Left lung (tissue), 10 donors: ENCODE data around the gene ZNF260. TPM values are rescaled to one million over a fixed set of nuclear protein-coding genes. Genes with fewer than 3 reads are reported as not detected.

Experiments
- ATAC-seq: fragments of 200-7000 bp; cut with Tn5 transposase; one replicate; pipeline ENCODE4 v1.9.1; 2020; ENCODE audit warnings: moderate library complexity
- DNase-seq, 4 donors: peaks; one replicate each; pipeline ENCODE4 v3.0.0-alpha.2; 2013 to 2020
- H3K27ac ChIP-seq, 2 donors: fragments of 200-600 bp; sonication (generic) in 1 of 2; one replicate each; pipeline versions ENCODE4 v1.5.0 to v1.8.0; 2020 to 2021
- H3K27me3 ChIP-seq, 2 donors: fragments of 200-600 bp; sonication (generic) in 1 of 2; one replicate each; pipeline versions ENCODE4 v1.5.0 to v1.8.0; 2020 to 2021
- H3K36me3 ChIP-seq, 2 donors: fragments of 200-600 bp; sonication (generic) in 1 of 2; one replicate each; pipeline versions ENCODE4 v1.5.0 to v1.8.0; 2020 to 2021
- H3K4me1 ChIP-seq, 2 donors: fragments of 200-600 bp; one replicate each; pipeline ENCODE4 v1.8.0; 2021
- H3K4me3 ChIP-seq, 2 donors: fragments of 200-600 bp; sonication (generic) in 1 of 2; one replicate each; pipeline versions ENCODE4 v1.5.0 to v1.8.0; 2020 to 2021; ENCODE audit warnings: mild to moderate bottlenecking in 1 of 2
- H3K9me3 ChIP-seq, 2 donors: fragments of 200-600 bp; sonication (generic) in 1 of 2; one replicate each; pipeline versions ENCODE4 v1.5.0 to v1.8.0; 2020 to 2021
- intact Hi-C, 2 donors: fragments of 100-400 bp; cut with DNase I; formaldehyde crosslinking; loops; one replicate each; pipeline versions ENCODE4 v1.11.2 to v1.14.2; 2022
- polyA plus RNA-seq, 6 donors: library from polyadenylated mRNA; unstranded; fragments of 120-200 nt; gene quantifications; one replicate each; pipeline ENCODE4 v1.2.1, GENCODE V29; 2013; ENCODE audit not compliant: insufficient read length in 6 of 6
- total RNA-seq, 2 donors: library from RNA; stranded (reverse); fragmentation: NEBNext Ultra II Directional; extraction: Animal tissue kit (Norgen Biotek cat#: 25700); gene quantifications; one replicate each; pipeline ENCODE4 v1.2.1, GENCODE V29; 2021
- TF ChIP-seq, protein P1 (sequence below), 2 donors: fragments of 200-600 bp; sonication (generic) in 1 of 2; IDR thresholded peaks; one replicate each; pipeline versions ENCODE4 v1.5.0 to v1.8.0; 2021; ENCODE audit warnings: antibody characterized with exemption in 2 of 2
- donor health status: DM: no; HTN: yes; CAD: no.
- donor health status: DM: no; HTN: no; CAD: no.

The ZNF260 gene
- total and polyA plus RNA-seq, 8 donors, result 8.5 to 31.9 (median 30.6) TPM

DNA sequence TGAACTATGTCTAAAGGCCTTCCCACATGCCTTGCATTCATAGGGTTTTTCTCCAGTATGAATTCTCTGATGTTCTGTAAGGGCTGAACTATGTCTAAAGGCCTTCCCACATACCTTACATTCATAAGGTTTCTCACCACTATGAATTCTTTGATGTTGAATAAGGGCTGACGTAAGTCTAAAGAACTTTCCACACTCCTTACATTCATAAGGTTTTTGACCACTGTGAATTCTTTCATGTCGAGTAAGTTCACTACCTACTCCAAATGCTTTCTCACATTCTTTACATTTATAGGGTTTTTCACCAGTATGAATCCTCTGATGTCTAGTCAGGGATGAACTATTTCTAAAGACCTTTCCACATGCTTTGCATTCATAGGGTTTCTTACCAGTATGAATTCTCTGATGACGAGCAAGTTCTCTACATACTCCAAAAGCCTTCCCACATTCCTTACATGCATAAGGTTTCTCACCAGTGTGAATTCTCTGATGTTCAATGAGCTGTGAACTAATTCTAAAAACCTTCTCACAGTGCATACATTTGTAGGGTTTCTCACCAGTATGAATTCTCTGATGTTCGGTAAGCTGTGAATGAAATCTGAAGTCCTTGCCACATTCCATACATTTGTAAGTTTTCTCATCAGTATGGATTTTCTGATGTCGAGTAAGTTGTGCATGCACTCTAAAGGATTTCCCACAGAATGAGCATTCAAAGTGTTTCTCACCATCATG is 19.1 kb upstream of the ZNF260 start:
- H3K4me3 ChIP-seq, result no peak overlapping the region
- H3K27ac ChIP-seq, result no peak overlapping the region
- ATAC-seq (no peak), DNase-seq (no peak)
- H3K9me3 ChIP-seq, result peaks cover 30 to 100% of the 10 kb centered on the region in 2 donors
- peaks cover 0 to 97% of the 10 kb centered on the region in 2 donors for H3K36me3 ChIP-seq
- H3K4me1 ChIP-seq, result no peaks in the 10 kb centered on the region
- H3K27me3 ChIP-seq, result no peaks in the 10 kb centered on the region
- intact Hi-C loops, result no loop called here
- TF ChIP-seq, protein P1, sequence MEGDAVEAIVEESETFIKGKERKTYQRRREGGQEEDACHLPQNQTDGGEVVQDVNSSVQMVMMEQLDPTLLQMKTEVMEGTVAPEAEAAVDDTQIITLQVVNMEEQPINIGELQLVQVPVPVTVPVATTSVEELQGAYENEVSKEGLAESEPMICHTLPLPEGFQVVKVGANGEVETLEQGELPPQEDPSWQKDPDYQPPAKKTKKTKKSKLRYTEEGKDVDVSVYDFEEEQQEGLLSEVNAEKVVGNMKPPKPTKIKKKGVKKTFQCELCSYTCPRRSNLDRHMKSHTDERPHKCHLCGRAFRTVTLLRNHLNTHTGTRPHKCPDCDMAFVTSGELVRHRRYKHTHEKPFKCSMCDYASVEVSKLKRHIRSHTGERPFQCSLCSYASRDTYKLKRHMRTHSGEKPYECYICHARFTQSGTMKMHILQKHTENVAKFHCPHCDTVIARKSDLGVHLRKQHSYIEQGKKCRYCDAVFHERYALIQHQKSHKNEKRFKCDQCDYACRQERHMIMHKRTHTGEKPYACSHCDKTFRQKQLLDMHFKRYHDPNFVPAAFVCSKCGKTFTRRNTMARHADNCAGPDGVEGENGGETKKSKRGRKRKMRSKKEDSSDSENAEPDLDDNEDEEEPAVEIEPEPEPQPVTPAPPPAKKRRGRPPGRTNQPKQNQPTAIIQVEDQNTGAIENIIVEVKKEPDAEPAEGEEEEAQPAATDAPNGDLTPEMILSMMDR (IDR thresholded peaks at IDR 0.05), result no peak

- Histone ChIP-seq H3K4me1 (peaks cover 6 to 19% of the 10 kb centered on the region in 2 donors), H3K36me3 (peaks cover 0 to 31% of the 10 kb centered on the region in 2 donors), H3K9me3 (peaks cover 0 to 63% of the 10 kb centered on the region in 2 donors), H3K27ac (peak overlapping the region; percentile 92 to 95), H3K27me3 (no peaks in the 10 kb centered on the region), H3K4me3 (peak overlapping the region; percentile 64)
- TF ChIP-seq, protein P1 (IDR thresholded peaks at IDR 0.05), result no peak
- ATAC-seq, result peak; percentile 9
- no peak for DNase-seq
- intact Hi-C loops, result no loop called here
Measured at GRCh38 chr19:36528921-36529518, 949 bp upstream of the ZNF260 start.

DNA sequence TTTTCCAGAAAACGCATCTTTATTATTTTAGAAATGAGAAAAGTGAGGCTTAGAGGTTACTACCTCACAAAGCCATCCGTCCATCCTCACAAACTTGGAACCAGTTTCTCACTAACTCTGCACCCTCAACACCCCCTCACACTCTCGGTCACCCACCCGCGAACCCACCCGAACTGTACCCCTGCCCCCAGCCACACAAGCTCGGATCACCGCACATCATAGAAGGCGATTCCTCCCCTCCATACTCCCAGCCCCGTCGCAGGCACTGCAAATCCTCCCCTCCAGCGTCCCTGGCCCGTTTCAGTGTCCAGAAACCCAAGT is 238 bp downstream of the ZNF260 start:
- Histone ChIP-seq H3K4me1 (peaks cover 6 to 19% of the 10 kb centered on the region in 2 donors), H3K4me3 (peak overlapping the region; percentile 64), H3K9me3 (peaks cover 4 to 63% of the 10 kb centered on the region in 2 donors), H3K27me3 (no peaks in the 10 kb centered on the region), H3K27ac (peak overlapping the region; percentile 92 to 95), H3K36me3 (peaks cover 0 to 35% of the 10 kb centered on the region in 2 donors)
- intact Hi-C loops, result no loop called here
- TF ChIP-seq, protein P1 (IDR thresholded peaks at IDR 0.05), result no peak
- ATAC-seq (no peak), DNase-seq (no peak)

DNA sequence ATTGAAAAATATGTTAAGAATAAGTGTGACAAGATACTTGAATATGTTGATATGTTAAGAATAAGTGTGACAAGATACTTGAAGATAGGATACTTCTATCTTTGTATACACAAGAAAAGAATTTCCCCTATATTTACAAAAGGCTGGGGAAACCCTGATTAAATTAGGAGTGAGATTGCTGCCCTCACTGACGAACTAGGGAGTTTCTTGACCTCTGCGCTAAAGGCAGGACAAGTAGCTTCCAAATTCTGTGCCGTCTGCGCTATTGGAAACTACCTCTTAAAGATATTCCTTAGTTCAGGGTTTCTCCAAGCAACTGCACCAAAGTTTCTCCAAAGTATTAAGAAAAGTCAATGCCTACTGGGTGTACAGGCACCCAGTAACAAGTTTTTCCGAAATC is 730 bp downstream of the ZNF260 start:
- Histone ChIP-seq H3K4me3 (peak overlapping the region; percentile 64), H3K27ac (peak overlapping the region; percentile 92 to 95), H3K9me3 (peaks cover 4 to 63% of the 10 kb centered on the region in 2 donors), H3K36me3 (peaks cover 0 to 35% of the 10 kb centered on the region in 2 donors), H3K4me1 (peaks cover 6 to 19% of the 10 kb centered on the region in 2 donors), H3K27me3 (no peaks in the 10 kb centered on the region)
- DNase-seq (peak in 1 of 4 donors; percentile 26), ATAC-seq (no peak)
- intact Hi-C loops, result no loop called here
- TF ChIP-seq, protein P1 (IDR thresholded peaks at IDR 0.05), result no peak

DNA sequence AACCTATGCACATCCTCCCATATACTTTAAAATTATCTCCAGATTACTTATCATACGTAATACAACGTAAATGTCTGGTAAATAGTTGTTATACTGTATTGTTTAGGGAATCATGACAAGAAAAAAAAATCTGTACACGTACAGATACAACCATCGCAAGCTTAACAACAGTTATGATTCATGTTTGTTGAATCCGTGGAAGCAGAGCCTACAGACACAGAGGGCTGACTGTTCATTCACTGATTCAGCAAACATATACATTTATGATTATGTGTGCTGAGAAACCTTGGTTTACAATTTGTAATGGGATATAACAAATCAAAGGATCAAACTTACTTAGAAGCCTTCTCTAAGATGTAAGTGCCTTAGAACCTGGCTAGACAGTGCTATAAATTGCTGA is 1.5 kb downstream of the ZNF260 start:
- Histone ChIP-seq H3K36me3 (peaks cover 0 to 40% of the 10 kb centered on the region in 2 donors), H3K27me3 (no peaks in the 10 kb centered on the region), H3K27ac (no peak overlapping the region), H3K4me1 (peaks cover 6 to 19% of the 10 kb centered on the region in 2 donors), H3K9me3 (peaks cover 5 to 63% of the 10 kb centered on the region in 2 donors), H3K4me3 (no peak overlapping the region)
- DNase-seq, result no peak
- intact Hi-C loops, result no loop called here
- no peak for ATAC-seq
- TF ChIP-seq, protein P1 (IDR thresholded peaks at IDR 0.05), result no peak
